ENCODE data around the gene LRIG3. TPM values are rescaled to one million over a fixed set of nuclear protein-coding genes. Genes with fewer than 3 reads are reported as not detected.

The LRIG3 gene
- total RNA-seq, 3 donors from 2014 or later: 0.13 to 1.2 (median 0.14) TPM

GRCh38 chr12:58901664-58902063 lies 18.6 kb downstream of the LRIG3 start:
- Mint-ChIP-seq H3K36me3 (ENCODE audit: insufficient read depth) (no peaks in the 10 kb centered on the region), H3K27me3 (ENCODE audit: low read depth) (no peaks in the 10 kb centered on the region), H3K9me3 (no peaks in the 10 kb centered on the region), H3K4me3 (no peak overlapping the region), H3K4me1 (ENCODE audit: low read depth) (no peaks in the 10 kb centered on the region)
- no peak for ATAC-seq
- no peak for DNase-seq

GRCh38 chr12:58897969-58898368 lies 22.3 kb downstream of the LRIG3 start:
- no peaks in the 10 kb centered on the region for H3K27me3 Mint-ChIP-seq (ENCODE audit: low read depth)
- DNase-seq (no peak), ATAC-seq (no peak)

GRCh38 chr12:58896278-58896677 lies 24.0 kb downstream of the LRIG3 start:
- no peaks in the 10 kb centered on the region for H3K9me3 Mint-ChIP-seq
- DNase-seq: no peak
- ATAC-seq: no peak
- H3K27me3 Mint-ChIP-seq (ENCODE audit: low read depth): no peaks in the 10 kb centered on the region
- H3K4me1 Mint-ChIP-seq (ENCODE audit: low read depth): no peaks in the 10 kb centered on the region
- no peak overlapping the region for H3K4me3 Mint-ChIP-seq
- no peaks in the 10 kb centered on the region for H3K36me3 Mint-ChIP-seq (ENCODE audit: insufficient read depth)

More at GRCh38 chr12:58897969-58898368, 22.3 kb downstream of the LRIG3 start:
- Mint-ChIP-seq H3K9me3 (no peaks in the 10 kb centered on the region), H3K4me3 (no peak overlapping the region), H3K4me1 (ENCODE audit: low read depth) (no peaks in the 10 kb centered on the region), H3K36me3 (ENCODE audit: insufficient read depth) (no peaks in the 10 kb centered on the region)

- Mint-ChIP-seq H3K36me3 (ENCODE audit: insufficient read depth) (no peaks in the 10 kb centered on the region), H3K4me3 (no peak overlapping the region), H3K9me3 (no peaks in the 10 kb centered on the region), H3K4me1 (ENCODE audit: low read depth) (no peaks in the 10 kb centered on the region), H3K27me3 (ENCODE audit: low read depth) (no peaks in the 10 kb centered on the region)
- ATAC-seq: no peak
- no peak for DNase-seq
Measured at GRCh38 chr12:58895053-58895452, 25.3 kb downstream of the LRIG3 start.

GRCh38 chr12:58894040-58894439 lies 26.3 kb downstream of the LRIG3 start:
- Mint-ChIP-seq H3K9me3 (no peaks in the 10 kb centered on the region), H3K27me3 (ENCODE audit: low read depth) (no peaks in the 10 kb centered on the region)

GRCh38 chr12:58893495-58893894 lies 26.8 kb downstream of the LRIG3 start:
- H3K36me3 Mint-ChIP-seq (ENCODE audit: insufficient read depth): no peaks in the 10 kb centered on the region
- ATAC-seq (no peak), DNase-seq (no peak)
- no peaks in the 10 kb centered on the region for H3K27me3 Mint-ChIP-seq (ENCODE audit: low read depth)
- no peaks in the 10 kb centered on the region for H3K4me1 Mint-ChIP-seq (ENCODE audit: low read depth)
- no peak overlapping the region for H3K4me3 Mint-ChIP-seq
- no peaks in the 10 kb centered on the region for H3K9me3 Mint-ChIP-seq

More at GRCh38 chr12:58894040-58894439, 26.3 kb downstream of the LRIG3 start:
- DNase-seq: no peak
- no peak for ATAC-seq
- H3K4me1 Mint-ChIP-seq (ENCODE audit: low read depth): no peaks in the 10 kb centered on the region
- no peaks in the 10 kb centered on the region for H3K36me3 Mint-ChIP-seq (ENCODE audit: insufficient read depth)
- no peak overlapping the region for H3K4me3 Mint-ChIP-seq

GRCh38 chr12:58889557-58889956 lies 30.7 kb downstream of the LRIG3 start:
- H3K27me3 Mint-ChIP-seq (ENCODE audit: low read depth): no peaks in the 10 kb centered on the region
- ATAC-seq: no peak
- H3K4me1 Mint-ChIP-seq (ENCODE audit: low read depth): no peaks in the 10 kb centered on the region
- DNase-seq: no peak
- H3K9me3 Mint-ChIP-seq: no peaks in the 10 kb centered on the region
- no peaks in the 10 kb centered on the region for H3K36me3 Mint-ChIP-seq (ENCODE audit: insufficient read depth)
- no peak overlapping the region for H3K4me3 Mint-ChIP-seq

- no peak for ATAC-seq
- no peak for DNase-seq
- no peaks in the 10 kb centered on the region for H3K36me3 Mint-ChIP-seq (ENCODE audit: insufficient read depth)
- no peaks in the 10 kb centered on the region for H3K27me3 Mint-ChIP-seq (ENCODE audit: low read depth)
- H3K4me3 Mint-ChIP-seq: no peak overlapping the region
- H3K9me3 Mint-ChIP-seq: no peaks in the 10 kb centered on the region
- no peaks in the 10 kb centered on the region for H3K4me1 Mint-ChIP-seq (ENCODE audit: low read depth)
Measured at GRCh38 chr12:58888131-58888783, 32.0 kb downstream of the LRIG3 start.

- ATAC-seq: no peak
- Mint-ChIP-seq H3K36me3 (ENCODE audit: insufficient read depth) (no peaks in the 10 kb centered on the region), H3K4me1 (ENCODE audit: low read depth) (no peaks in the 10 kb centered on the region), H3K27me3 (ENCODE audit: low read depth) (no peaks in the 10 kb centered on the region), H3K4me3 (no peak overlapping the region), H3K9me3 (no peaks in the 10 kb centered on the region)
- DNase-seq: no peak
Measured at GRCh38 chr12:58887068-58887467, 33.2 kb downstream of the LRIG3 start.

- Mint-ChIP-seq H3K9me3 (no peaks in the 10 kb centered on the region), H3K36me3 (ENCODE audit: insufficient read depth) (no peaks in the 10 kb centered on the region), H3K4me1 (ENCODE audit: low read depth) (no peaks in the 10 kb centered on the region), H3K4me3 (no peak overlapping the region), H3K27me3 (ENCODE audit: low read depth) (no peaks in the 10 kb centered on the region)
- no peak for DNase-seq
- ATAC-seq: no peak
Measured at GRCh38 chr12:58886474-58886873, 33.8 kb downstream of the LRIG3 start.

- no peaks in the 10 kb centered on the region for H3K36me3 Mint-ChIP-seq (ENCODE audit: insufficient read depth)
- no peaks in the 10 kb centered on the region for H3K27me3 Mint-ChIP-seq (ENCODE audit: low read depth)
- no peaks in the 10 kb centered on the region for H3K9me3 Mint-ChIP-seq
- no peak for DNase-seq
- no peaks in the 10 kb centered on the region for H3K4me1 Mint-ChIP-seq (ENCODE audit: low read depth)
- no peak overlapping the region for H3K4me3 Mint-ChIP-seq
- no peak for ATAC-seq
Measured at GRCh38 chr12:58884916-58885315, 35.4 kb downstream of the LRIG3 start.

GRCh38 chr12:58883576-58884334 lies 36.5 kb downstream of the LRIG3 start:
- Mint-ChIP-seq H3K9me3 (no peaks in the 10 kb centered on the region), H3K4me3 (no peak overlapping the region), H3K4me1 (ENCODE audit: low read depth) (no peaks in the 10 kb centered on the region), H3K36me3 (ENCODE audit: insufficient read depth) (no peaks in the 10 kb centered on the region), H3K27me3 (ENCODE audit: low read depth) (no peaks in the 10 kb centered on the region)
- DNase-seq (no peak), ATAC-seq (no peak)

GRCh38 chr12:58882826-58883225 lies 37.5 kb downstream of the LRIG3 start:
- DNase-seq (no peak), ATAC-seq (no peak)
- Mint-ChIP-seq H3K9me3 (no peaks in the 10 kb centered on the region), H3K4me1 (ENCODE audit: low read depth) (no peaks in the 10 kb centered on the region), H3K36me3 (ENCODE audit: insufficient read depth) (no peaks in the 10 kb centered on the region), H3K4me3 (no peak overlapping the region), H3K27me3 (ENCODE audit: low read depth) (no peaks in the 10 kb centered on the region)

GRCh38 chr12:58881816-58882215 lies 38.5 kb downstream of the LRIG3 start:
- H3K36me3 Mint-ChIP-seq (ENCODE audit: insufficient read depth): no peaks in the 10 kb centered on the region

GRCh38 chr12:58880639-58881038 lies 39.7 kb downstream of the LRIG3 start:
- Mint-ChIP-seq H3K36me3 (ENCODE audit: insufficient read depth) (no peaks in the 10 kb centered on the region), H3K9me3 (peaks cover 5% of the 10 kb centered on the region), H3K27me3 (ENCODE audit: low read depth) (no peaks in the 10 kb centered on the region), H3K4me1 (ENCODE audit: low read depth) (no peaks in the 10 kb centered on the region), H3K4me3 (no peak overlapping the region)
- ATAC-seq (no peak), DNase-seq (no peak)

More at GRCh38 chr12:58881816-58882215, 38.5 kb downstream of the LRIG3 start:
- H3K9me3 Mint-ChIP-seq: no peaks in the 10 kb centered on the region
- no peaks in the 10 kb centered on the region for H3K27me3 Mint-ChIP-seq (ENCODE audit: low read depth)
- H3K4me3 Mint-ChIP-seq: no peak overlapping the region
- DNase-seq (no peak), ATAC-seq (no peak)
- H3K4me1 Mint-ChIP-seq (ENCODE audit: low read depth): no peaks in the 10 kb centered on the region

All from activated T-cell treated with anti-CD3 and anti-CD28 coated beads, Interleukin-2, amount 50 U/mL, for 4 hours (primary cell).